Activated naive CD4-positive, alpha-beta T cell treated with anti-CD3 and anti-CD28 coated beads, Interleukin-2, amount 50 U/mL, for 24 hours (primary cell): ENCODE results near the gene STARD3.
A peak's percentile ranks its signal among the peaks of the same experiment; 100 is the strongest.

ENCODE experiments used
- H3K27ac Mint-ChIP-seq: one replicate; pipeline ENCODE4 v1.8.0; 2021; ENCODE audit warnings: mild to moderate bottlenecking, mixed read lengths
- H3K27me3 Mint-ChIP-seq: one replicate; pipeline ENCODE4 v1.8.0; 2021; ENCODE audit warnings: mixed read lengths
- H3K36me3 Mint-ChIP-seq: one replicate; pipeline ENCODE4 v1.8.0; 2021; ENCODE audit warnings: mixed read lengths
- H3K4me1 Mint-ChIP-seq: one replicate; pipeline ENCODE4 v1.8.0; 2021; ENCODE audit warnings: mixed read lengths
- H3K4me3 Mint-ChIP-seq: one replicate; pipeline ENCODE4 v1.8.0; 2021; ENCODE audit warnings: mild to moderate bottlenecking, mixed read lengths
- H3K9me3 Mint-ChIP-seq: one replicate; pipeline ENCODE4 v1.8.0; 2021; ENCODE audit warnings: mixed read lengths

STARD3 gene

DNA sequence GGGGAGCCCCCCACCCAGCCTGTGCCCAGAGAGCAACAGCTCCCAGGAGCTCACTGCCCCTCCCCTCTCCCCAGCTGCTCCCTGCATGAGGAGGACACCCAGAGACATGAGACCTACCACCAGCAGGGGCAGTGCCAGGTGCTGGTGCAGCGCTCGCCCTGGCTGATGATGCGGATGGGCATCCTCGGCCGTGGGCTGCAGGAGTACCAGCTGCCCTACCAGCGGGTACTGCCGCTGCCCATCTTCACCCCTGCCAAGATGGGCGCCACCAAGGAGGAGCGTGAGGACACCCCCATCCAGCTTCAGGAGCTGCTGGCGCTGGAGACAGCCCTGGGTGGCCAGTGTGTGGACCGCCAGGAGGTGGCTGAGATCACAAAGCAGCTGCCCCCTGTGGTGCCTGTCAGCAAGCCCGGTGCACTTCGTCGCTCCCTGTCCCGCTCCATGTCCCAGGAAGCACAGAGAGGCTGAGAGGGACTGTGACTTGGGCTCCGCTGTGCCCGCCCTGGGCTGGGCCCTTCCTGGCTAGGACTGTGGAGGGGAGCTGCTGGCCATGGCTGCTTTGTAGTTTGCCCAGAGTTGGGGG, 28.8 kb downstream of the STARD3 start:
- Mint-ChIP-seq H3K4me3 (no peak overlapping the region), H3K27me3 (peaks cover 8% of the 10 kb centered on the region), H3K9me3 (no peaks in the 10 kb centered on the region), H3K36me3 (peaks cover 7% of the 10 kb centered on the region), H3K4me1 (peaks cover 12% of the 10 kb centered on the region), H3K27ac (peak overlapping the region; percentile 23)

DNA sequence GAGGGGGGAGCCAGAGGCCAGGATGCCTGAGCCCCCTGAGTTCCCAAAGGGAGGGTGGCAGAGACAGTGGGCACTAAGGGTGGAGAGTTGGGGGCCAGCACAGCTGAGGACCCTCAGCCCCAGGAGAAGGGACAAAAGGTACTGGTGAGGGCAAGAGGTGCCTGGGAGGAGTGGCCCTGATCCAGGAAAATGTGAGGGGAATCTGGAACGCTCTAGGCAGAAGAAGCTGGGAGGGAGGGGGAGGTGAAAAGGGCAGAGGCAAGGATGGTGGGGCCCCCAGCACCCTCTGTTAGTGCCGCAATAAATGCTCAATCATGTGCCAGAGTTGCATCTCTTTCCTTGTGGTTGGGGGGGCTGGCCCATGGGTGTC, 29.3 kb downstream of the STARD3 start:
- Mint-ChIP-seq H3K27ac (peak overlapping the region; percentile 23), H3K27me3 (peaks cover 8% of the 10 kb centered on the region), H3K9me3 (no peaks in the 10 kb centered on the region), H3K4me1 (peaks cover 7% of the 10 kb centered on the region), H3K4me3 (no peak overlapping the region), H3K36me3 (peaks cover 4% of the 10 kb centered on the region)

- Mint-ChIP-seq H3K9me3 (no peaks in the 10 kb centered on the region), H3K36me3 (peaks cover 1% of the 10 kb centered on the region), H3K4me1 (peaks cover 6% of the 10 kb centered on the region), H3K27ac (no peak overlapping the region), H3K27me3 (peaks cover 8% of the 10 kb centered on the region), H3K4me3 (peak overlapping the region; percentile 58)
These were observed 29.8 kb downstream of the STARD3 start for GRCh38 chr17:39666601-39667261.

- Mint-ChIP-seq H3K4me3 (peak overlapping the region; percentile 58), H3K27me3 (peaks cover 8% of the 10 kb centered on the region)
These were observed 30.5 kb downstream of the STARD3 start for GRCh38 chr17:39667262-39667944.

DNA sequence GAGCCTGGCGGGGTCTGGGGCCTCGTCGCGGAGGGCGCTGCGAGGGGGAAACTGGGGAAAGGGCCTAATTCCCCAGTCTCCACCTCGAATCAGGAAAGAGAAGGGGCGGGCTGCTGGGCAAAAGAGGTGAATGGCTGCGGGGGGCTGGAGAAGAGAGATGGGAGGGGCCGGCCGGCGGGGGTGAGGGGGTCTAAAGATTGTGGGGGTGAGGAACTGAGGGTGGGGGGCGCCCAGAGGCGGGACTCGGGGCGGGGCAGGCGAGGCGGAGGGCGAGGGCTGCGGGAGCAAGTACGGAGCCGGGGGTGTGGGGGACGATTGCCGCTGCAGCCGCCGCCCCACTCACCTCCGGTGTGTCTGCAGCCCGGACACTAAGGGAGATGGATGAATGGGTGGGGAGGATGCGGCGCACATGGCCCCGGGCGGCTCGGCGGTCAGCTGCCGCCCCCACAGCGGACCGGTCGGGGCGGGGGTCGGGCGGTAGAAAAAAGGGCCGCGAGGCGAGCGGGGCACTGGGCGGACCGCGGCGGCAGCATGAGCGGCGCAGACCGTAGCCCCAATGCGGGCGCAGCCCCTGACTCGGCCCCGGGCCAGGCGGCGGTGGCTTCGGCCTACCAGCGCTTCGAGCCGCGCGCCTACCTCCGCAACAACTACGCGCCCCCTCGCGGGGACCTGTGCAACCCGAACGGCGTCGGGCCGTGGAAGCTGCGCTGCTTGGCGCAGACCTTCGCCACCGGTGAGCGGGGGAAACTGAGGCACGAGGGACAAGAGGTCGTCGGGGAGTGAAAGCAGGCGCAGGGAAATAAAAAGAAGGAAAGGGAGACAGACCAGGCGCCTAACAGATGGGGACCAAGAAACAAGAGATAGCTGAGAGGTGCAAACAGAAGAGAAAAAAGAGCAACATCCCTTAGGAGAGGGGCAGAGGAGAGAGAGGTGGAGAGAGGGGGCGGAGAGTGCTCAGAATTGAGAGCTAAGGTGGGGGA, 31.3 kb downstream of the STARD3 start, which contains the start of gene PNMT:
Gene PNMT (plus strand): TSS at position 509 of the 980 bp plus-strand sequence. CDS start 23 bp downstream, at position 532.
- H3K36me3 Mint-ChIP-seq: no peaks in the 10 kb centered on the region
- peaks cover 8% of the 10 kb centered on the region for H3K27me3 Mint-ChIP-seq
- peak within 1 kb of the TSS; percentile 73 for H3K4me3 Mint-ChIP-seq
- peaks cover 14% of the 10 kb centered on the region for H3K4me1 Mint-ChIP-seq
- H3K9me3 Mint-ChIP-seq: no peaks in the 10 kb centered on the region
- H3K27ac Mint-ChIP-seq: peak within 1 kb of the TSS; percentile 61

More at GRCh38 chr17:39667262-39667944, 30.5 kb downstream of the STARD3 start:
- H3K9me3 Mint-ChIP-seq: no peaks in the 10 kb centered on the region
- no peak overlapping the region for H3K27ac Mint-ChIP-seq
- peaks cover 13% of the 10 kb centered on the region for H3K4me1 Mint-ChIP-seq
- H3K36me3 Mint-ChIP-seq: no peaks in the 10 kb centered on the region

GRCh38 chr17:39669897-39670735, 33.2 kb downstream of the STARD3 start:
- Mint-ChIP-seq H3K4me3 (no peak overlapping the region), H3K27ac (no peak overlapping the region), H3K9me3 (no peaks in the 10 kb centered on the region), H3K27me3 (peaks cover 8% of the 10 kb centered on the region), H3K36me3 (no peaks in the 10 kb centered on the region), H3K4me1 (peaks cover 14% of the 10 kb centered on the region)

DNA sequence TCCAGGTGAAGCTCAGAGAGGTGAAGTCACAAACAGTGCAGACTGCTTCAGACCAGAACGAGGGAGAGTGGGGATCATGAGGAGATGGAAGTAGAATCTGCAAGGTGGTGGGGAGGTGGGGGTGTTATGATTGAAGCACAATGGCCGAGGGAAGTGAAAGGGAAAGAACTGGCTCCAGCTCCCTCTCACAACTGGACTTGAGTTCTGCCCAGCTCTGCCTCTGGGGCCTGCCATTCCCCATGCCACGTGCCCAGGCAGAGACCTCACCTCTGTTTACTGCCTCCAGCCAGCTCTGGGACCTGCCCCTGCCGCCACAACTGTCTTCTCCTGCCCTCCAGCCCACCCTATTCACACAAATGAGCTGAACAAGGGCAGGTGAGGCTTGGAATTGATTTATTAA, 33.8 kb downstream of the STARD3 start:
- H3K36me3 Mint-ChIP-seq: no peaks in the 10 kb centered on the region
- H3K27ac Mint-ChIP-seq: no peak overlapping the region
- peaks cover 8% of the 10 kb centered on the region for H3K27me3 Mint-ChIP-seq
- no peak overlapping the region for H3K4me3 Mint-ChIP-seq
- peaks cover 20% of the 10 kb centered on the region for H3K4me1 Mint-ChIP-seq
- H3K9me3 Mint-ChIP-seq: no peaks in the 10 kb centered on the region

DNA sequence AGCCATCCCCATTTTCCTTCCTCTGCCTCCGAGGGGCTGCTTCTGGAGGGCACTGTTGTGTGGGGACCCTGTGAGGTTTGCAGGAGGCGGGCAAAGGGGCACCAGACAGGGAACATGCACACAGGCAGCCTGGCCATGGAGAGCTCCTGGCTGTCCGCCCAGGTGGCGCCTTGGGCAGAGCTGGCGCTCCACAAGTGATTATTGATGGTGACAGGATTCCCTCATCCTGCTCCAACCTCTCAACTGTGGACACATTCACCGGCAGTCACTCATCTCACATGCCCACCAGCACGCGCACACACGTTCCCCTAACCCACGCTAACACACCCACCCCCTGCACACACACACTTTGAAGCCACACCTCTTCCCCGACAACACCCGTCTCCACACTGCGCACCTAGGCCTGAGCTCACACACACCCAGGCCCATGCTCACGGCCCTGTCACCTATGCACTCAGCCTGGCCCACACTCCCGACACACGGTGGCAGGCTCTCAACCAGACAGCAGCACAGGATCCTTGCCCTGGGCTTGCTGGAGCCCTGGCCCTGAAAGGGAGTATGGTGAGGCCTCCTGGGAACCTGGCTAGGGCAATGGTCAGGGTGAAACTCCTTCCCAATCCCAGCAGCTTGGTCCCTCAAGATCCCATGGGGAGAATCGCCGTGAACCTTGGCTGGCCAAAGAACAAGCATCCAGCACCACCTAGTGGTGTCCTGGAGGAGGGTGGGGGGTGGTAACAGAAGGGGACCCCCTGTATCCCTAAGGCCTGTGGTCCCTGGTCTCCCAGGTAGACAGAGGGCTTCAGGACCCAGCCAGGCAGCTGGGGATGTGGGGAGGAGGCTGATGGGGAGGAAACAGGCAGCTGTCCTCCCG, 34.9 kb downstream of the STARD3 start:
- no peaks in the 10 kb centered on the region for H3K9me3 Mint-ChIP-seq
- no peak overlapping the region for H3K4me3 Mint-ChIP-seq
- H3K27me3 Mint-ChIP-seq: peaks cover 7% of the 10 kb centered on the region
- no peaks in the 10 kb centered on the region for H3K36me3 Mint-ChIP-seq
- H3K27ac Mint-ChIP-seq: no peak overlapping the region
- peaks cover 31% of the 10 kb centered on the region for H3K4me1 Mint-ChIP-seq

DNA sequence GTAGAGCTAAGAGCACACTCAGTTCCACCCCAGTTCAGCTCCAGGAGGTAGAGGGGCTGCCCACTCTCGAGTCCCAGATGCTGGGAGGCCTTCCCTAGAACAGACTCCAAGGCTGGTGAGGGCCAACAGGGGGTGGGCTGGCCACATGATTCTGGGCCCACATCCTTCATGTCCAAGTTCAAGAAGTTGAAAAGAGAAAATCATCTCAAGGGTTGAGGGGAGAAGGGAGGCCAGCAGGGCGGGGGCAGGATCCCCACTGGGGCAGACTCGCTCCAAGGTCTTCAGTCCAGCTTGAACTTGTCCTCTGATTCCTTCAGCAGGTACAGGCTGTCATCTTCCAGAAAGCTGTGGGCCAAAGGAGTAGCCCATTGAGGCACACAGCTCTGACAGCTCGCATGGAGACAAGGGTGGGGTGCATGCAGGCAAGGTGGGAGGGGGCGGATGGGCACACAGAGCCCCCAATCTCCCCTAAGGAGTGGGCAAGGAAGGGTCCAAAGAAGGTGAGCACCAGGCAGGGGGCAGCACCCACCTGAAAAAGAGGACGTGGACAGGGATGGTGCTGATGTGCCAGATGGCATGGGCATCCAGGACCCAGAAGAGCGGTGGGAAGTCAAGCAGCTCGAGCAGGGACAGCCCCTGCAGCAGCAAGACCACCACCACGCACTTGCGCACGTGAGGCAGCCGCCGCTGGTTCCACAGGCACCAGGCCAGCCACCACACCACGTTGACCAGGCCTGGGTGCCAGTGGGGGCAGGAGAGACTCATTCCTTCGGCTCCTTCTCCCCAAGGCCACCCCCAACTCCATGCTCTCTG, 35.8 kb downstream of the STARD3 start:
- Mint-ChIP-seq H3K4me3 (no peak overlapping the region), H3K9me3 (no peaks in the 10 kb centered on the region), H3K36me3 (no peaks in the 10 kb centered on the region), H3K4me1 (peaks cover 39% of the 10 kb centered on the region), H3K27ac (no peak overlapping the region), H3K27me3 (peaks cover 5% of the 10 kb centered on the region)

DNA sequence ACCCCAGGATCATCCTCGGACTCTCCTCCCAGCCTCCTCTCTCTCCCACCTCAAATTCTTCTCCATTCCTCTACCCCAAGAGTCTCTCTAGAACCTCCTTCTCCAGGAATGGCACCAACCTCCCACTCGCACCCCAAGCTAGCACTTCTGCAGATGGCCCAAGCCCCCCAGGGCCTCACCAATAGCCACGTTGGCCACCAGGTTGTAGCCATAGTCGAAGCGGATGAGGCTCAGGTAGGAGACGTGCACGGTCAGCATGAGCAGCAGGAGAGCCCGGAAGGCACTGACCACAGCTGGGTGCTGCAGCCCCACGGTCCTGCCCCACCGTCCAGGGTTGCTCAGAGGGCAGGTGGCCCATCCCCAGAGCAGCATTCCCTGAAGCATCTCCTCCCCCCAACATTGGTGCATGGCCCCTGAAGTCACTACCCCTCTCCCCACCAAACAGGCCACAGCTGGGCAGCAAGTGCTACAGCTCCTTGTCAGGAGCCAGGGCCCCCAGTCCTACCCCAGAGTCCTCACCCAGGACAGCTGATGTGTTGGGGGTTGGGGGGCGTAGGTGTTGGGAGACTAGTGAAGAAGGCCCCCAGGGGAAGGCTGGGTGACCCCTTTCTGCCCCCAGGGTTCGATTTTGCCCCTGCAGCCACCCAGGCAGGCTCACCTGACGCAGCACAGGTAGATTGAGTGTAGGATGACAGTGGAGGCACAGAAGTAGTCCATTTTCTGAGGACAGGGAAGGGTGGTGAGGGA, 36.6 kb downstream of the STARD3 start:
- H3K27ac Mint-ChIP-seq: no peak overlapping the region
- peaks cover 45% of the 10 kb centered on the region for H3K4me1 Mint-ChIP-seq
- H3K4me3 Mint-ChIP-seq: no peak overlapping the region
- no peaks in the 10 kb centered on the region for H3K9me3 Mint-ChIP-seq
- H3K36me3 Mint-ChIP-seq: no peaks in the 10 kb centered on the region
- peaks cover 4% of the 10 kb centered on the region for H3K27me3 Mint-ChIP-seq

GRCh38 chr17:39674179-39674578, 37.2 kb downstream of the STARD3 start:
- Mint-ChIP-seq H3K4me3 (no peak overlapping the region), H3K27me3 (peaks cover 2% of the 10 kb centered on the region), H3K4me1 (peaks cover 47% of the 10 kb centered on the region), H3K9me3 (no peaks in the 10 kb centered on the region), H3K36me3 (no peaks in the 10 kb centered on the region), H3K27ac (no peak overlapping the region)

DNA sequence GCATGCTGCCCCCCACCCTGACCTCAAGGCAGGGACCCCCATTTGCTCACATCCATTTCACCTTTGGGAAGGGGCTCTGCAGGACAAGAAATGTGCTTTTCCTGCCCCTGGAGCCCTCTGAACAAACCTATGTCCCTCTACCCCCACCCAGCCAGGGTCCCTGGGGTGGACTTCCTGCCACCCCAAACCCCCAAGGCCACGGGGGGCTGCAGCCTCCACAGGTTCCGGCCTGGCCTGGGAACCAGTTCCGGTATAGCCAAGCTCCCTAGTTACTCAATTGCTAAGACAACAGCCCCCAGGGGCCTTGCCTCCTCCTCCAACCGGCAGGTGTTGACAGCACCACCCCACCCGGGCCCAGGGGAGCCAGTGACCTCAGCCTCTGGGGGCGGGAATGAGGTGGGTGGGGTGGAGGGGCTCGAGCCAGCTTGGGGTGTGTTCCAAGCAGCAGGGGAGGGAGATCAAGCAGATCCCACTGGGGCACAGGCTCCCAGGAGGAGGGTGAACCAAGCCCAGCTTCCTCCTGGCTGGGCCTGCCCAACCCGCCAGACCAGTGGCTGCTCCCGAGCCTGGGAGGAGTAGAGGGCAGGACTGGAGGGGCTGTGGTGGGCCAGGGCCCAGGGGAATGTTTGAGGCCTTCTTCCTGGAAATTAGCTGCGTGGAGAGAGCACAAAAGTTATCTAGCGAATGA, 37.9 kb downstream of the STARD3 start:
- no peak overlapping the region for H3K27ac Mint-ChIP-seq
- peaks cover 54% of the 10 kb centered on the region for H3K4me1 Mint-ChIP-seq
- H3K27me3 Mint-ChIP-seq: no peaks in the 10 kb centered on the region
- H3K36me3 Mint-ChIP-seq: no peaks in the 10 kb centered on the region
- H3K9me3 Mint-ChIP-seq: no peaks in the 10 kb centered on the region
- no peak overlapping the region for H3K4me3 Mint-ChIP-seq
